ENCODE results near the gene PRR36.

Gene PRR36

DNA sequence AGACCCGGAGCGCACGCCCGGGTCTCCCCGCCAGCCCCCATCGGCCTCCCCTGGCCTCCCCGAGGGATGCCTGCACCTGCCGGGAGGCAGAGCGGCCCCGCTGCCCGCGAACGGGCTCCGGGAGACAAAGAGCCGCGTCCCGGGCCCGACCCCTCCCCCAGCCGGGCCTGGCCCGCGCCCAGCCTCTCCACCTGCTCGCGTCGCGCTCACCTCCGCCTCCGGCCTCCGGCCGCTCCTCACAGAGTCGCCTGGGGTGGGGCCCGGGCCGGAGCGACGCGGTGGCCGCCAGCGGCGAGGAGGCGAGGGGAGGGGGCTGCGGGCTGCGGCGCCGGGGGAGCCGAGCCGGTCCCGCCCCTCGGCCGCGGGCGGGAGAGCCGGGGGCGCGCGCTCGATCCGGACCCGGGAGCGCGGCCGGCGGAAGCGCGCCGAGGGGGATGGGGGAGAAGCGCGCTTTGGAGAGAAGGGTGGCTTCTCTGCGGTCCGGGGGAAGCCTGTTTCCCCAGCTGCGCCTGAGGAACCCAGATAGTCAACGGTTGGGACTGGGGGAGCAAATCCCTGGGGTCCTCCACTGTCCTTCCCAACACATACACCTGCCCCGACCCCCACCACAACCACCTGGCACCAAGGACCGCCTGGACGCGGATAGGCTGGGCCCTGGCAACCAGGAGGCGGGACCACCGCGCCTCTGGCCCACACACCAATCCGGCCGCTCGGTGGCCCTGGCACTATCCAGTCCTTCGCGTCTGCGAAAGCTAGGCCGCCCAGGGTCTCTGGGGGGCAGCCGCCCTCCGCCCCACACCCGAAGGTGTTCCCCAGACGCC, at the start of gene PRR36:
Gene PRR36, minus strand, starts transcription at position 315 of the 821 bp plus-strand sequence. CDS start 701 bp downstream, outside the sequence.
- H3K9ac ChIP-seq (ENCODE audit: low read length in 5 of 5) = no peak within 1 kb of the TSS
- H3K27ac ChIP-seq (ENCODE audit: low read depth, low read length) = no peak within 1 kb of the TSS
- H3K4me3 ChIP-seq (ENCODE audit: low read depth in 1 of 5, low read length in 5 of 5) = no peak within 1 kb of the TSS
- H3K27me3 ChIP-seq (ENCODE audit: control insufficient read depth in 5 of 5, insufficient read depth in 4 of 5, low read length in 5 of 5) = peaks cover 22 to 31% (median 26%) of the 10 kb centered on the region in 5 donors
- no peaks in the 10 kb centered on the region for H3K36me3 ChIP-seq (ENCODE audit: control insufficient read depth in 5 of 5, insufficient read depth in 5 of 5, low read length in 5 of 5)
- no peaks in the 10 kb centered on the region for H3K9me3 ChIP-seq (ENCODE audit: control insufficient read depth in 5 of 5, low read length in 5 of 5)
- H3K4me1 ChIP-seq (ENCODE audit: control insufficient read depth in 5 of 5, insufficient read depth in 5 of 5, low read length in 5 of 5) = peaks cover 0 to 34% (median 27%) of the 10 kb centered on the region in 5 donors

DNA sequence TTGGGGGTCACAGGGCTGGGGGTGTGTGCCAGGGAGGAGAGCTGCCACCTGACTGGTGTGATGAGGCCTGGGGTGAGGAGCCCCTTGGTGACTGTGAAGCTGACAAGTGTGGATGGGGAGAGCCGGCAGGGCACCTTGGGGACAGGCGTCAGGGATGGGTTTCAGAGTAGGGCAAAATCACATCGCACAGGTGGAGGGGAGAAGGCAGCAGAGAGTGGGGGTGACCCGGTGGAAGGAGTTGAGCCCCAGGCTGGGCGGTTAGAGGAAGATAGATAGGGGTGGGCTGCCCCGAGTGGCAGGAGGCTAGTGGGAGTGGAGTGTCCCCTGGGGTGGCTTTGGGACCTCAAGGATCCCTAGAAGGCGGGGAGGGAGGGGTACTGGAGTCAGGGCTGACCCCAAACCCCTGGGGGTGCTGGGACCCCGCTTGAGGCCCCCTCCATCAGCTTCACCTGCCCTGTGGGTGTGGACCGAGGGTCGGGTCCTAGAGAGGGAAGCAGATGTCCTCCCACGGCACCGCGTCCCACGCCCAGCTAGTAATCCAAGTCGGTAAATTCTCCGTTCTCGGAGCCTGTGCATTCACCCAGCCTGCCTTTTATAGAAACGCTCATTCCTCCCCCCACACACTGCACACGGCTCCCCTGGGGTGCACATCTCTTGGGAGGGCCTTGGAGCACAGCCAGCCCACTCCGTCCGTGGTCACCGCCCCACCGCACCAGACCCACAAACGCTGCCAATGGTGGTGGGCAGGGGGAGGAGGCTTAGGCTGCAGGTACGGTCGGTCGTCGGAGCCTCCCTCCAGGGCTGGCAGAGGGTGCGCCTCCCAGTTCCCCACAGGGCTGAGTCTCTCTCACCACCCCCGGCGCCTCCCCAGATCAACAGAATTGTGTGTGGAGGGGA, 49.4 kb upstream of the PRR36 start:
- Histone ChIP-seq H3K27me3 (ENCODE audit: control insufficient read depth in 5 of 5, insufficient read depth in 4 of 5, low read length in 5 of 5) (peaks cover 0 to 6% (median 6%) of the 10 kb centered on the region in 5 donors), H3K4me3 (ENCODE audit: low read depth in 1 of 5, low read length in 5 of 5) (no peak overlapping the region), H3K9me3 (ENCODE audit: control insufficient read depth in 5 of 5, low read length in 5 of 5) (no peaks in the 10 kb centered on the region), H3K9ac (ENCODE audit: low read length in 5 of 5) (no peak overlapping the region), H3K4me1 (ENCODE audit: control insufficient read depth in 5 of 5, insufficient read depth in 5 of 5, low read length in 5 of 5) (peaks cover 11 to 64% (median 50%) of the 10 kb centered on the region in 5 donors), H3K27ac (ENCODE audit: low read depth, low read length) (no peak overlapping the region), H3K36me3 (ENCODE audit: control insufficient read depth in 5 of 5, insufficient read depth in 5 of 5, low read length in 5 of 5) (peaks cover 0 to 19% (median 12%) of the 10 kb centered on the region in 5 donors)

DNA sequence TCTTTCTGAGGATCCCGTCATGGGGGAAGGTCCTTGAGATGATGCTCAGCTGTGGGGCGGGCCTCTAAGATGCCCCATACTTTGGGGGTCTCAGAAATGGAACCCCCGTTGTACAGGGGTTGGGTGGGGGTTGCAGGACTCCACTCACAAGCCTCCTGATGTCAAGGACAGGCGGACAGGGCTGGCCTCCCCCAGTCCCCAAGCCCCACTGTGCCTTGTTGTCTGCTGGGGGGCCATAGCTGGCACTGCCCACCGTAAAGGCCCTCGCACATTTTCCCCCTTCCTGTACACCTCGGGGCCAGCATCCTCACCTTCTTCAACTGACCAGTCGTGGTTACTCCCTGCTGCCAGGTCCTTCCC, 48.6 kb upstream of the PRR36 start:
- Histone ChIP-seq H3K36me3 (ENCODE audit: control insufficient read depth in 5 of 5, insufficient read depth in 5 of 5, low read length in 5 of 5) (peaks cover 0 to 19% (median 12%) of the 10 kb centered on the region in 5 donors), H3K27me3 (ENCODE audit: control insufficient read depth in 5 of 5, insufficient read depth in 4 of 5, low read length in 5 of 5) (peaks cover 0 to 12% (median 9%) of the 10 kb centered on the region in 5 donors), H3K4me1 (ENCODE audit: control insufficient read depth in 5 of 5, insufficient read depth in 5 of 5, low read length in 5 of 5) (peaks cover 11 to 59% (median 45%) of the 10 kb centered on the region in 5 donors), H3K9me3 (ENCODE audit: control insufficient read depth in 5 of 5, low read length in 5 of 5) (no peaks in the 10 kb centered on the region), H3K9ac (ENCODE audit: low read length in 5 of 5) (no peak overlapping the region), H3K4me3 (ENCODE audit: low read depth in 1 of 5, low read length in 5 of 5) (no peak overlapping the region), H3K27ac (ENCODE audit: low read depth, low read length) (no peak overlapping the region)

DNA sequence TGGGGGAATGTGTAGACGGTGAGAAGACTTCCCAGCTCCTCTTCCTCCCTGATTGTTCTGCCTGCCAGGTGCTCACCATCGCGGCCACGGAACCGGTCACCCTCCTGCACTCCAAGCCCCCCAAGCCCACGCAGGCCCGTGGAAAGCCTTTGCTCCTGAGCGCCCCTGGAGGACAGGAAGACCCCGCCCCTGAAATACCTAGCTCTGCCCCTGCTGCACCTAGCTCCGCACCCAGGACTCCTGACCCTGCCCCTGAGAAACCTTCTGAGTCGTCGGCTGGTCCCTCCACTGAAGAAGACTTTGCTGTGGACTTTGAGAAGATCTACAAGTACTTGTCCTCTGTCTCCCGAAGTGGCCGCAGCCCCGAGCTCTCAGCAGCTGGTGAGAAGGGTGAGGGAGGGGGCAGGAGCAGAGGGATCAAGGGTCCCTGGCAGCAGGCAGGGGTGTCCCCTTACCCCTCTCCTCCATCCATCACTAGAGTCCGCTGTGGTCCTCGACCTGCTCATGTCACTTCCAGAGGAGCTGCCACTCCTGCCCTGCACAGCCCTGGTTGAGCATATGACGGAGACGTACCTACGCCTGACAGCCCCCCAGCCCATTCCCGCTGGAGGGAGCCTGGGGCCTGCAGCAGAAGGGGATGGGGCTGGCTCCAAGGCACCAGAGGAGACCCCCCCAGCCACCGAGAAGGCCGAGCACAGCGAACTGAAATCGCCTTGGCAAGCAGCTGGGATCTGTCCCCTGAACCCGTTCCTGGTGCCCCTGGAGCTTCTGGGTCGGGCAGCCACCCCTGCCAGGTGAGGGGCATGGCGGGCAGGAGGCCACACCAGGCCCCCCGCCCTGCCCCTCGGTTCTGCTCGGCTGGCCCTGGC, 48.0 kb upstream of the PRR36 start:
- Histone ChIP-seq H3K36me3 (ENCODE audit: control insufficient read depth in 5 of 5, insufficient read depth in 5 of 5, low read length in 5 of 5) (peaks cover 0 to 19% (median 12%) of the 10 kb centered on the region in 5 donors), H3K9ac (ENCODE audit: low read length in 5 of 5) (peak overlapping the region in 2 of 5 donors; percentile 79 to 83), H3K27ac (ENCODE audit: low read depth, low read length) (no peak overlapping the region), H3K4me1 (ENCODE audit: control insufficient read depth in 5 of 5, insufficient read depth in 5 of 5, low read length in 5 of 5) (peaks cover 11 to 59% (median 45%) of the 10 kb centered on the region in 5 donors), H3K4me3 (ENCODE audit: low read depth in 1 of 5, low read length in 5 of 5) (peak overlapping the region in 4 of 5 donors; percentile 71 to 94 (median 81)), H3K27me3 (ENCODE audit: control insufficient read depth in 5 of 5, insufficient read depth in 4 of 5, low read length in 5 of 5) (peaks cover 4 to 18% (median 12%) of the 10 kb centered on the region in 5 donors), H3K9me3 (ENCODE audit: control insufficient read depth in 5 of 5, low read length in 5 of 5) (no peaks in the 10 kb centered on the region)

DNA sequence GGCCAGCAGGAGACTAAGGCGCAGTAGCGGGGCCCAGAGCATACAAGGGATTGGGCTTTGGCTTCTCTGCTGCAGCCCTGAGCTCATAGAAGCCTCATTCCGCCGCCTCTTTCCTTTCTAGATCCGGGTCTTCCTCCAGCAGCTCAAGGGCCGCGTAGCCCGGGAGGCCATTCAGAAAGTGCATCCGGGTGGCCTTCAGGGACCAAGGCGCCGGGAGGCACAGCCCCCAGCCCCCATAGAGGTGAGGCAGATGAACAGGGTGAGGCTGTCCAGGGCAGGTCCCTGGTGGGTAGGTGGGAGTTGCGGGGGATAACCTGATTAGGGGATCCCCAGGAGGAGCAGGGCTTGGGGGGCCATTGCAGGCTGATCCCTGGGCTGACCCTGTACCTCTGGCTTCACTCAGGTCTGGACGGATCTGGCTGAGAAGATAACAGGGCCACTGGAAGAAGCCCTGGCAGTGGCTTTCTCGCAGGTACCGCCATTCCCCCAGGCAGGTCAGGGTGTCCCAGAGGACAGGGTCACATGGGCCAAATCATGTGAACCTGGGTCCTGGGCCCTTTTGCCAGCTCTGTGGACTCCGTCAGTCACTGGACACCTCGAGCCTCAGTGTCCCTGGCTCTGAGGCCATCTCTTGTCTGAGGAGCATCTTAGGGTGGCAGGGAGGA, 47.2 kb upstream of the PRR36 start:
- peaks cover 8 to 22% (median 15%) of the 10 kb centered on the region in 5 donors for H3K27me3 ChIP-seq (ENCODE audit: control insufficient read depth in 5 of 5, insufficient read depth in 4 of 5, low read length in 5 of 5)
- peak overlapping the region; percentile 33 to 83 (median 70) for H3K9ac ChIP-seq (ENCODE audit: low read length in 5 of 5)
- H3K4me1 ChIP-seq (ENCODE audit: control insufficient read depth in 5 of 5, insufficient read depth in 5 of 5, low read length in 5 of 5) = peaks cover 11 to 57% (median 44%) of the 10 kb centered on the region in 5 donors
- peak overlapping the region; percentile 60 for H3K27ac ChIP-seq (ENCODE audit: low read depth, low read length)
- peaks cover 0 to 15% (median 12%) of the 10 kb centered on the region in 5 donors for H3K36me3 ChIP-seq (ENCODE audit: control insufficient read depth in 5 of 5, insufficient read depth in 5 of 5, low read length in 5 of 5)
- peak overlapping the region; percentile 71 to 94 (median 83) for H3K4me3 ChIP-seq (ENCODE audit: low read depth in 1 of 5, low read length in 5 of 5)
- H3K9me3 ChIP-seq (ENCODE audit: control insufficient read depth in 5 of 5, low read length in 5 of 5) = no peaks in the 10 kb centered on the region

DNA sequence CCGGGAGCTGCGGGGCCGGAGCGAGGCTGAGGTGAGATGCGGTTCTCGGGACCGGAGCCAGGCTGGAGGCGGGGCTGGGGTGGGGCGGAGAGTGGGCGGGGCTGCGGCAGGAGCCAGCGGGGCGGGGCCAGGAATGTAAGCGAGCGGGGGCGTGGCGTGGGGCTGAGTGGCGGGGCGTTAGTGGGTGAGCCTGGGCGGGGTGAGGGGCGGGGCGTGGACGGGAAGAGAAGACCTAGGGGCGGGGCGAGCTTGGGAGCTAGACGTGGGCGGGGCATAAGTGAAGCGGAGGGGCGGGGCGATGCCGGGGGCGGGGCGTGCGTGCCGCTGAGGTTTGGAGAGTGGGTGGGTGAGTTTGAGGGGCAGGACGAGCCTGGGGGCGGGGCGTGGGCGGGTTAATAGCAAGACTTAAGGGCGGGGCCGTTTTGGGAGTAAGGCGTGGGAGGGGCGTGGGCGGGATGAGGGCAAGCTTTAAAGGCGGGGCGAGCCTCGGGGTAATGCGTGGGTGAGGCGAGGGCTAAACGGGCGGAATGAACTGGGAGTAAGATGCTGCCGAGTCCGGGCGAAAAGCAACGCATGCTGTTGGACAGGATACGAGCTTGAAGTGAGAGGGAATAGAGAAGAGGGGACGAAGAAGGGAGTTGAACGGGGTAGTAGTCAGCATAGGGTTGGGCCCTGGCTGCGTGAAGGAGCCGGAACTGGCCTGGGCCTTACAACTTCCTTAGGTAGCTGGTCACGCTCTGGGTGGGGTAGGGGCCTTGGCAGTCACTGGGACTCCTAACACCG, 46.5 kb upstream of the PRR36 start:
- Histone ChIP-seq H3K36me3 (ENCODE audit: control insufficient read depth in 5 of 5, insufficient read depth in 5 of 5, low read length in 5 of 5) (peaks cover 0 to 15% (median 12%) of the 10 kb centered on the region in 5 donors), H3K4me3 (ENCODE audit: low read depth in 1 of 5, low read length in 5 of 5) (peak overlapping the region; percentile 79 to 94 (median 83)), H3K4me1 (ENCODE audit: control insufficient read depth in 5 of 5, insufficient read depth in 5 of 5, low read length in 5 of 5) (peaks cover 11 to 60% (median 47%) of the 10 kb centered on the region in 5 donors), H3K27me3 (ENCODE audit: control insufficient read depth in 5 of 5, insufficient read depth in 4 of 5, low read length in 5 of 5) (peaks cover 12 to 24% (median 20%) of the 10 kb centered on the region in 5 donors), H3K27ac (ENCODE audit: low read depth, low read length) (peak overlapping the region; percentile 60), H3K9me3 (ENCODE audit: control insufficient read depth in 5 of 5, low read length in 5 of 5) (no peaks in the 10 kb centered on the region), H3K9ac (ENCODE audit: low read length in 5 of 5) (peak overlapping the region; percentile 33 to 83 (median 72))

DNA sequence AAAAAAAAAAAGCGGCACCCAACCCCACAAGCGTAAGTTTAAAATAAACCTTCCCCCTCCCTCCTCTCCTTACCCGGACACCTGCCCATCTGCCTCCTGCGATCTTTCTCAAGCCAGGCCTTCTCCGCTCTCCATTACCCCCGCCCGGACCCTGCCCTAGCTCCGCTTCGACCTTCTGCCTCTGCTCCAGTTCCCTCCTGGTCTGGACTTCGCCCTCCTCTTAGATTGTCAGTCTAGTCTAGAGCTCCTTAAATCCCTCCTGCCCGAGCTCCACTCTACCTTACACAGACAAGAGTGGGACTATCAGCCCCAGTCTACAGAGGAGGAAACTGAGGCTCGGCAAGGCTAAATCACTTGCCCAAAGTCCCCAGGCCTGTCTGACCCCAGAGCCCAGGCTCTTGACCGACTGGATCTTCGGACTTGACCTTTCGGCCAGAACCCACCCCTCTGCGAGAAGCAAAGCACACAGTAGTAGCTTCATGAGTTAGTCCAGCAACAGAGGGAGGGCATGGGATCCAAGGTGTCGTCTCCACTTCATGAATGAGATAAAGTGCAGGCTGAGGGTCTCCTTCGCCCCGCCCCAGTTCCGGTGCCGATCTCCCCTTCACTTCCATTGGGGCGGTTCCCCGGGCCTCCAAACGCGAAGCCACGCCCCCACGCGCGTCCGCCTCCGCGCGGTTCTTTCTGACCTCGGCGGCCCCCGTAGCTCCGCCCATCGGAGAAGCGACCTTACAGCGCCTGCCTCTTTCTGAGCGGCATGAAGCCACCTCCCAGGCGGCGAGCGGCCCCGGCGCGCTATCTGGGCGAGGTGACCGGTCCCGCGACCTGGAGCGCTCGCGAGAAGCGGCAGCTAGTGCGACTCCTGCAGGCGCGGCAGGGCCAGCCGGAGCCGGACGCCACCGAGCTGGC, 45.7 kb upstream of the PRR36 start, which contains the start of gene SNAPC2:
Gene SNAPC2, plus strand, starts transcription at position 729 of the 909 bp plus-strand sequence. Its CDS starts 29 bp downstream, at position 758.
- peak within 1 kb of the TSS; percentile 79 to 94 (median 83) for H3K4me3 ChIP-seq (ENCODE audit: low read depth in 1 of 5, low read length in 5 of 5)
- peak within 1 kb of the TSS; percentile 60 for H3K27ac ChIP-seq (ENCODE audit: low read depth, low read length)
- peaks cover 0 to 15% (median 12%) of the 10 kb centered on the region in 5 donors for H3K36me3 ChIP-seq (ENCODE audit: control insufficient read depth in 5 of 5, insufficient read depth in 5 of 5, low read length in 5 of 5)
- H3K9ac ChIP-seq (ENCODE audit: low read length in 5 of 5) = peak within 1 kb of the TSS; percentile 33 to 83 (median 72)
- no peaks in the 10 kb centered on the region for H3K9me3 ChIP-seq (ENCODE audit: control insufficient read depth in 5 of 5, low read length in 5 of 5)
- peaks cover 19 to 30% (median 28%) of the 10 kb centered on the region in 5 donors for H3K27me3 ChIP-seq (ENCODE audit: control insufficient read depth in 5 of 5, insufficient read depth in 4 of 5, low read length in 5 of 5)
- peaks cover 11 to 53% (median 43%) of the 10 kb centered on the region in 5 donors for H3K4me1 ChIP-seq (ENCODE audit: control insufficient read depth in 5 of 5, insufficient read depth in 5 of 5, low read length in 5 of 5)
